ENCODE data around the gene RFTN1. TPM values are rescaled to one million over a fixed set of nuclear protein-coding genes. Genes with fewer than 3 reads are reported as not detected.

The RFTN1 gene
- total RNA-seq, 1 donor from 2014 or later, result 0.92 TPM

DNA sequence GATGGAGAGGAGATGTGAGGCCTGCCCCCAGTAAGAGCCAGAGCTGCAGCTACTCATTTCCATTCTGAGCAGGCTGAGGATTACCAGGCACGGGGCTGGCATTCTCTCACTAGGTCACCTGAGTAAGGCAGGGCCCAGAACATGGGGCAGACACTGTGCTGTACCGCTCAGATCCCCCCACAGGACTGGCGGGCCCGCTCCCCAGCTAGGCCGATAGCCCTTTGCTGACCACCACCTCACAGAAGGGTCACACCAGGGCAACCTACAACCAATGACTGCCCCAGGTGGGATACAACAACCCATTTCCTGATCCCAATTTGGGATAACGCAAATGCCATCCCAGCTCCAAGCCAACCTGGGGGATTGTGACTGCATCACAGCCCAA lies 195.9 kb downstream of the RFTN1 start:
- Histone ChIP-seq H3K4me3 (no peak overlapping the region), H4K20me1 (ENCODE audit: low read depth) (no peaks in the 10 kb centered on the region)
- peaks cover 24% of the 10 kb centered on the region for H3K4me1 Mint-ChIP-seq

DNA sequence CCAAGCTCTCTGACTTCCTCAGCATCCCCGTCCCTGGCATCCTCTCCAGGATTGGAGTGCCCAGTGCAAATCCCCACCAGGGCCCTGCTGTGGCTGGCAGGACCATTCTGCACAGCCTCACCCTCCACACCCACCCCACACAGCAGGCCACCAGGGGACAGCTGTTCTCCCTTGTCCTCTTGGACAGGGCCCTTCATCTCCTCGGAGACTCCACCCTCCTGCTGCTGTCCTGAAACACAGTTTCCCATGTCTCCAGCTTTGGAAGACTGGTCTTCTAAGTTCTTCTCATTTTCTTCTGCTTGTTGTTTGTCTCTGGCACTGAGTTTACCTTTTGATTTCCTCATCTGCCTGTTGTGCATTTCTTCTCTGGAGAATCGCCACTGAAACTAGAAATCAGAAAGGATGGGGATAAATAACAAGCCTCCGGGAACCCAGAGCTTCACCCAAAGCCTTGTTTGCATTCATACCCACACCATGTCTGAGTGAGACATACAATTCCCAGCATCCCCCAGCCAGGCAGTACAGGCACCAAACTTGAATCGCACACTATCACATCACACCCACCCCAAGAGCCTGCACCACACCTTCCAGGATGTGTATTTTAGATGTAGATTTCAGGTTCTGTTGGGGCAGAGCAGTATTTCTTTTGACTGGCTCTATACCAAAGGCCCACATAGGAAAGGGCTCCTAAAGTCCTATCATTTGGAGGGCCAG lies 196.5 kb downstream of the RFTN1 start:
- Mint-ChIP-seq H3K4me3 (no peak overlapping the region), H3K9me3 (no peaks in the 10 kb centered on the region), H3K4me1 (peaks cover 24% of the 10 kb centered on the region), H3K36me3 (peaks cover 6% of the 10 kb centered on the region), H3K27me3 (ENCODE audit: insufficient read depth, low read depth) (peaks cover 3% of the 10 kb centered on the region), H3K27ac (no peak overlapping the region)
- H3K4me3 ChIP-seq, result no peak overlapping the region
- no peak for DNase-seq (ENCODE audit: low spot score)
- H3K79me2 ChIP-seq (ENCODE audit: low read depth), result no peaks in the 10 kb centered on the region
- no peak overlapping the region for H3K9ac ChIP-seq
- H4K20me1 ChIP-seq (ENCODE audit: low read depth), result no peaks in the 10 kb centered on the region
- no peaks in the 10 kb centered on the region for H3F3A ChIP-seq (ENCODE audit: low read depth)
- H3K9me3 ChIP-seq (ENCODE audit: low read depth), result no peaks in the 10 kb centered on the region
- no peaks in the 10 kb centered on the region for H3K36me3 ChIP-seq
- H2AFZ ChIP-seq (replicated peaks), result no peak overlapping the region
- no peaks in the 10 kb centered on the region for H3K27me3 ChIP-seq
- H3K4me1 ChIP-seq, result peaks cover 11% of the 10 kb centered on the region
- no peak overlapping the region for H3K4me2 ChIP-seq
- no peak overlapping the region for H3K27ac ChIP-seq
- no peak for TF ChIP-seq EZH2phosphoT487 (IDR thresholded peaks at IDR 0.05)

More for the DNA sequence above, 195.9 kb downstream of the RFTN1 start:
- H3K4me1 ChIP-seq, result peaks cover 11% of the 10 kb centered on the region
- no peak overlapping the region for H3K9ac ChIP-seq
- Mint-ChIP-seq H3K9me3 (no peaks in the 10 kb centered on the region), H3K36me3 (peaks cover 6% of the 10 kb centered on the region), H3K27ac (no peak overlapping the region), H3K4me3 (no peak overlapping the region), H3K27me3 (ENCODE audit: insufficient read depth, low read depth) (peaks cover 4% of the 10 kb centered on the region)
- H3K79me2 ChIP-seq (ENCODE audit: low read depth), result no peaks in the 10 kb centered on the region
- no peak overlapping the region for H3K27ac ChIP-seq
- no peak overlapping the region for H2AFZ ChIP-seq (replicated peaks)
- no peak overlapping the region for H3K4me2 ChIP-seq
- no peaks in the 10 kb centered on the region for H3K36me3 ChIP-seq
- no peaks in the 10 kb centered on the region for H3K27me3 ChIP-seq
- H3F3A ChIP-seq (ENCODE audit: low read depth), result no peaks in the 10 kb centered on the region
- TF ChIP-seq EZH2 (IDR thresholded peaks at IDR 0.05) (no peak), EZH2phosphoT487 (IDR thresholded peaks at IDR 0.05) (no peak)
- TF ChIP-seq, protein P1, sequence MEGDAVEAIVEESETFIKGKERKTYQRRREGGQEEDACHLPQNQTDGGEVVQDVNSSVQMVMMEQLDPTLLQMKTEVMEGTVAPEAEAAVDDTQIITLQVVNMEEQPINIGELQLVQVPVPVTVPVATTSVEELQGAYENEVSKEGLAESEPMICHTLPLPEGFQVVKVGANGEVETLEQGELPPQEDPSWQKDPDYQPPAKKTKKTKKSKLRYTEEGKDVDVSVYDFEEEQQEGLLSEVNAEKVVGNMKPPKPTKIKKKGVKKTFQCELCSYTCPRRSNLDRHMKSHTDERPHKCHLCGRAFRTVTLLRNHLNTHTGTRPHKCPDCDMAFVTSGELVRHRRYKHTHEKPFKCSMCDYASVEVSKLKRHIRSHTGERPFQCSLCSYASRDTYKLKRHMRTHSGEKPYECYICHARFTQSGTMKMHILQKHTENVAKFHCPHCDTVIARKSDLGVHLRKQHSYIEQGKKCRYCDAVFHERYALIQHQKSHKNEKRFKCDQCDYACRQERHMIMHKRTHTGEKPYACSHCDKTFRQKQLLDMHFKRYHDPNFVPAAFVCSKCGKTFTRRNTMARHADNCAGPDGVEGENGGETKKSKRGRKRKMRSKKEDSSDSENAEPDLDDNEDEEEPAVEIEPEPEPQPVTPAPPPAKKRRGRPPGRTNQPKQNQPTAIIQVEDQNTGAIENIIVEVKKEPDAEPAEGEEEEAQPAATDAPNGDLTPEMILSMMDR (IDR thresholded peaks at IDR 0.05), result no peak
- H3K9me3 ChIP-seq (ENCODE audit: low read depth), result no peaks in the 10 kb centered on the region
- DNase-seq (ENCODE audit: low spot score), result no peak

DNA sequence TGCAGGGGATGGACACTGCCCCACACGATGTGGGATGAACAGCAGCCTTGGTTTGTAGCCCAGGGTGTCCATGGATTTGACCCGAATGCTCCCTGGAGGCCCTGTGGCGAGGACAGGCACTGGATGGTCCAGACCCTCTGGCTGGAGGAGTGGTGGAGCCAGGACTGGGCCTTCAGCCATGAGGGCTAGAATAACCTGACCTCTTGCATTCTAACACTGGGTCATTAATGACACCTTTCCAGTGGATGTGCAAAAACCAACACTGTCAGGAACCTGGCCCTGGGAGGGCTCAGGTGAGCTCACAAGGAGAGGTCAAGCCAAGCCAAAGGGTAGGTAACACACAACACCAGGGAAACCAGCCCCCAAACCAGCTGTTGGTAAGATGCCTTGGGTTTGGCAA lies 197.1 kb downstream of the RFTN1 start:
- H3K9me3 ChIP-seq (ENCODE audit: low read depth), result no peaks in the 10 kb centered on the region
- Mint-ChIP-seq H3K4me1 (peaks cover 24% of the 10 kb centered on the region), H3K9me3 (no peaks in the 10 kb centered on the region), H3K4me3 (no peak overlapping the region), H3K36me3 (peaks cover 6% of the 10 kb centered on the region), H3K27ac (no peak overlapping the region), H3K27me3 (ENCODE audit: insufficient read depth, low read depth) (peaks cover 2% of the 10 kb centered on the region)
- H3K4me2 ChIP-seq, result no peak overlapping the region
- H3F3A ChIP-seq (ENCODE audit: low read depth), result no peaks in the 10 kb centered on the region
- no peaks in the 10 kb centered on the region for H3K36me3 ChIP-seq
- no peaks in the 10 kb centered on the region for H4K20me1 ChIP-seq (ENCODE audit: low read depth)
- no peak overlapping the region for H3K4me3 ChIP-seq
- H3K27ac ChIP-seq, result no peak overlapping the region
- TF ChIP-seq EZH2phosphoT487 (IDR thresholded peaks at IDR 0.05), result no peak
- TF ChIP-seq, protein P1 (IDR thresholded peaks at IDR 0.05), result no peak
- no peak for TF ChIP-seq EZH2 (IDR thresholded peaks at IDR 0.05)
- no peaks in the 10 kb centered on the region for H3K27me3 ChIP-seq
- no peak for DNase-seq (ENCODE audit: low spot score)
- peaks cover 11% of the 10 kb centered on the region for H3K4me1 ChIP-seq
- no peaks in the 10 kb centered on the region for H3K79me2 ChIP-seq (ENCODE audit: low read depth)
- H2AFZ ChIP-seq (replicated peaks), result no peak overlapping the region
- no peak overlapping the region for H3K9ac ChIP-seq

DNA sequence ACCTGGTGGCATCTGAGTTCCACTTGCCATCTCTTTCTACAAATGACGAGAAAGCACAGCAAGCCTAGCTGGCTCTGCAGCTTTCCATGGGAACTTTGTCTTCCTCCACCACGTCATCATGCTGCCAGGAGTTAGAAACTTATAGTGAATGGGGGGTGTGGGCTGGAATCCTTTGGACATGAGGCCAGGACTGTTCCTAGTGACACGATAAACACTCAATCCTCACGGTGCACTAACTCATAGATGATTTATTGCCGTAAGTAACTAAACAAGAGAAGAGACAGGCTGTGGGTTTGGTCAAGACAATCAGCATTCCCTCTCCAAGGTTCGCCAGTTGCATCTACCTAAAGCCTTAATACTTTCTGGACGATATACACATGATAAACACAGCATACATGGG lies 197.9 kb downstream of the RFTN1 start:
- H3K27ac Mint-ChIP-seq, result no peak overlapping the region
- Histone ChIP-seq H3K9me3 (ENCODE audit: low read depth) (no peaks in the 10 kb centered on the region), H3K79me2 (ENCODE audit: low read depth) (no peaks in the 10 kb centered on the region), H4K20me1 (ENCODE audit: low read depth) (no peaks in the 10 kb centered on the region), H3K4me2 (no peak overlapping the region), H2AFZ (replicated peaks) (no peak overlapping the region), H3K4me1 (peaks cover 11% of the 10 kb centered on the region), H3F3A (ENCODE audit: low read depth) (no peaks in the 10 kb centered on the region), H3K4me3 (no peak overlapping the region), H3K27ac (no peak overlapping the region), H3K9ac (no peak overlapping the region), H3K36me3 (no peaks in the 10 kb centered on the region), H3K27me3 (no peaks in the 10 kb centered on the region)
- no peak overlapping the region for H3K4me3 Mint-ChIP-seq
- peaks cover 18% of the 10 kb centered on the region for H3K4me1 Mint-ChIP-seq
- TF ChIP-seq EZH2 (IDR thresholded peaks at IDR 0.05) (no peak), EZH2phosphoT487 (IDR thresholded peaks at IDR 0.05) (no peak)
- TF ChIP-seq, protein P1 (IDR thresholded peaks at IDR 0.05), result no peak
- peaks cover 2% of the 10 kb centered on the region for H3K27me3 Mint-ChIP-seq (ENCODE audit: insufficient read depth, low read depth)
- DNase-seq (ENCODE audit: low spot score), result no peak
- peaks cover 6% of the 10 kb centered on the region for H3K36me3 Mint-ChIP-seq
- H3K9me3 Mint-ChIP-seq, result no peaks in the 10 kb centered on the region
